Fibroblast of mammary gland (primary cell): ENCODE results near the gene ZNF496.
A peak's percentile ranks its signal among the peaks of the same experiment; 100 is the strongest.
"Not testable (repeated sequence)": the region's sequence is repeated elsewhere in the genome, so short reads cannot be mapped to it uniquely, and the experiment has no call there.

Experiments used
- DNase-seq: peaks from one replicate; pipeline ENCODE4 v3.0.0-alpha.2; 2010; ENCODE audit warnings: low read depth
- H3K4me3 ChIP-seq: 2 replicates; pipeline ENCODE4 v1.5.1; 2011; ENCODE audit warnings: low read depth, mild to moderate bottlenecking, low read length, moderate library complexity; ENCODE audit not compliant: control insufficient read depth
- TF ChIP-seq, protein P1 (sequence below): conservative IDR thresholded peaks from 2 replicates; pipeline ENCODE4 v1.5.1; 2011; ENCODE audit warnings: low read depth, low read length, inconsistent platforms; ENCODE audit not compliant: control insufficient read depth, insufficient read depth

ZNF496 gene

DNA sequence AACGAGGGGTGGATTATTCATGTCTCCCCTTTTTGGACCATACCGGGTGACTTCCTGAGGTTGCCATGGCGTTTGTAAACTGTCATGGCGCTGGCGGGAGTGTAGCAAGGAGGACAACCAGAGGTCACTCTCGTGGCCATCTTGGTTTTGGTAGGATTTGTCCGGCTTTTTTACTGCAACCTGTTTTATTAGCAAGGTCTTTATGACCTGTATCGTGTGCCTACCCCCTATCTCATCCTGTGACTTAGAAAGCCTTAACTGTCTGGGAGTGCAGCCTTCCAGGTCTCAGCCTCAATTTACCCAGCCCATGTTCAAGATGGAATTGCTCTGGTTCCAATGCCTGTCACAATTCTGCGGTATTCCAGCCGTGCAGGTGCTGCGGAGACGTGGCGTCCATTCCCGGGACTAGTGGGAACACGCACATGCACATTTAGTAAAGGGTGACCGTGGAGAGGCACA lies 40.2 kb upstream of the ZNF496 start:
- no peak for DNase-seq
- TF ChIP-seq, protein P1, sequence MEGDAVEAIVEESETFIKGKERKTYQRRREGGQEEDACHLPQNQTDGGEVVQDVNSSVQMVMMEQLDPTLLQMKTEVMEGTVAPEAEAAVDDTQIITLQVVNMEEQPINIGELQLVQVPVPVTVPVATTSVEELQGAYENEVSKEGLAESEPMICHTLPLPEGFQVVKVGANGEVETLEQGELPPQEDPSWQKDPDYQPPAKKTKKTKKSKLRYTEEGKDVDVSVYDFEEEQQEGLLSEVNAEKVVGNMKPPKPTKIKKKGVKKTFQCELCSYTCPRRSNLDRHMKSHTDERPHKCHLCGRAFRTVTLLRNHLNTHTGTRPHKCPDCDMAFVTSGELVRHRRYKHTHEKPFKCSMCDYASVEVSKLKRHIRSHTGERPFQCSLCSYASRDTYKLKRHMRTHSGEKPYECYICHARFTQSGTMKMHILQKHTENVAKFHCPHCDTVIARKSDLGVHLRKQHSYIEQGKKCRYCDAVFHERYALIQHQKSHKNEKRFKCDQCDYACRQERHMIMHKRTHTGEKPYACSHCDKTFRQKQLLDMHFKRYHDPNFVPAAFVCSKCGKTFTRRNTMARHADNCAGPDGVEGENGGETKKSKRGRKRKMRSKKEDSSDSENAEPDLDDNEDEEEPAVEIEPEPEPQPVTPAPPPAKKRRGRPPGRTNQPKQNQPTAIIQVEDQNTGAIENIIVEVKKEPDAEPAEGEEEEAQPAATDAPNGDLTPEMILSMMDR = no peak
- no peak overlapping the region for H3K4me3 ChIP-seq

DNA sequence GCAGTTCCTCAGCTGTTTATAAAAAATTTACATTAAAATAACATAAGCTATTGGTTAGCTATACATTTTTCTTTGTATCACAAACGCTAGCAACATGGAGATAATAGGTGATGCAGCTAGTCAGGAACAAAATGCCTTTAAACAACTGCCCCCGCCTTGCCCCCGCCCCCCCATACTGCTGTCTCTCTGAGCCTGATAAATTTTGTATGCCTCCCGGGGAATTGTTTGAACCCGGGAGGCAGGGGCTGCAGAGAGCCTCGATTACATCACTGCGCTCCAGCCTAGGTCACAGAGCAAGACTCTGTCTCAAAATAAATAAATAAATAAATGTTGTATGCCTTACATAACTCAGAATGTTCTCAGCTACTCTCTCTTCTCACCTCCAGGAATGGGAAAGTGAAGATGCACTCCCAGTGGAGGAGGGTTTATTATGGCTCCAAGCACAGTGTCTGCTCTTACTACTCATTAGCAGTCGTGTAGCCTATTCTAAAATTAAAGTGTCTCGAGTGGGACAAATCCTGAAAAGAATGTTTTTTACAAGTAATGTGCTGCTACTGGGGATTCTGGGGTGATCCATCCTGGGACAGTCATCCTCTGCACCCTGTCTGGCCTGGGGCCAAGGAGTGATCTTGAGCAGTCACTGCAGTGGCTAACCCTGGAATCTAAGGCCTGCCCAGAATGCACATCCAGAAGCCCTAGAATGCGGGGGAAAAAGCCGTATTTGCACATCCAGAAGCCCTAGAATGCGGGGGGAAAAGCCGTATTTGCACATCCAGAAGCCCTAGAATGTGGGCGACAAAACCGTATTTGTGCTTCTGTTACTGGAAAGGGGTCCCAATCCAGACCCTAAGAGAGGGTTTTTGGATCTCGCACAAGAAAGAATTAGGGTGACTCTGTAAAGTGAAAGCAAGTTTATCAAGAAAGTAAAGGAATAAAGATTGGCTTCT lies 39.4 kb upstream of the ZNF496 start:
- TF ChIP-seq, protein P1 = no peak
- DNase-seq = no peak
- no peak overlapping the region for H3K4me3 ChIP-seq

DNA sequence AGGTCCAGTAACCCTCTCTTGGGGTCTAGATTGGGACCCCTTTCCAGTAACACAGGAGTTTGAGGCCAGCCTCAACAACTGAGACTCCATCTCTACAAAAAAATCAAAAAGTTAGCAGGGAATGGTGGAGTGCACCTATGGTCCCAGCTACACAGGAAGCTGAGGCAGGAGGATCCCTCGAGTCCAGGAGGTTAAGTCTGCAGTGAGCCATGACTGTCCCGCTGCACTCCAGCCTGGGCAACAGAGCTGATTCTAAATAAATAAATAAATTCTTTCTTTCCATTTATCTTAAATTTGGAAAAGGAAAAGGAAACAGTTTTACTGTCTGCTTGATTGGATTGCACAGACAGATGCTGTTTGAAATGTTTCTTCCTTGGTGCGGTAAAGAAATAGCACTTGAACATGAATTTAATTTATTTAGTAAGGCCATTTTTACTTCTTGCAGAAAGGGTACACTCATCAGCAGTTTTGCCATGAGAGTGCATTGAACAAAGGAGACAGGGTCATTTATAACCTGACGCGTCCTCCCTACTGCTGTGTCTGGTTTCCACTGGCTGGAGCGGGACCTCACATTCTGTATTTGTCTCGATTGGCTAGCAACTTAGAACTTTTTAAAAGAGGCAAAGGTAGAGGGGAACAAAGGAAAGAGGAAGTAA lies 37.0 kb upstream of the ZNF496 start:
- no peak overlapping the region for H3K4me3 ChIP-seq
- TF ChIP-seq, protein P1 = no peak
- DNase-seq = no peak

DNA sequence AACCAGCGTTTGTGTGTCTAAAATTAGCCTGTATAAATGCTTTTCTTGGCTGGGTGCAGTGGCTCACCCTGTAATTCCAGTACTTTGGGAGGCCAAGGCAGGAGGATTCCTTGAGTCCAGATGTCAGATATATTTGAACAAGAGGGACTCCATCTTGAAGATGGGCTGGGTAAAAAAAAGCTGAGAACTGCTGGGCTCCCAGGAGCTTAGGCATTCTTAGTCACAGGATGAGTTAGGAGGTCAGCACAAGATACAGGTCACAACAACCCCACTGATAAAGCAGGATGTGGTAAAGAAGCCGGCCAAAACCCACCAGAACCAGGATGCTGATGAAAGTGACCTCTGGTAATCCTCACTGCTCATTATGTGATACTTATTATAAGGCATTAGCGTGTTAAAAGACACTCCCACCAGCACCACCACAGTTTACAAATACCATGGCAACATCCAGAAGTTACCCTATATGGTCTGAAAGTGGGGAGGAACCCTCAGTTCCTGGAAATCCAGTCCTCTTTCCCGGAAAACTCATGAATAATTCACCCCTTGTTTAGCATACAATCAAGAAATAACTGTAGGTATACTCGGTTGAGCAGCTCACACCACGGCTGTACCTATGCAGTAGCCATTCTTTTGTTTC lies 36.2 kb upstream of the ZNF496 start:
- peak; percentile 73 for DNase-seq
- no peak overlapping the region for H3K4me3 ChIP-seq
- TF ChIP-seq, protein P1 = no peak

DNA sequence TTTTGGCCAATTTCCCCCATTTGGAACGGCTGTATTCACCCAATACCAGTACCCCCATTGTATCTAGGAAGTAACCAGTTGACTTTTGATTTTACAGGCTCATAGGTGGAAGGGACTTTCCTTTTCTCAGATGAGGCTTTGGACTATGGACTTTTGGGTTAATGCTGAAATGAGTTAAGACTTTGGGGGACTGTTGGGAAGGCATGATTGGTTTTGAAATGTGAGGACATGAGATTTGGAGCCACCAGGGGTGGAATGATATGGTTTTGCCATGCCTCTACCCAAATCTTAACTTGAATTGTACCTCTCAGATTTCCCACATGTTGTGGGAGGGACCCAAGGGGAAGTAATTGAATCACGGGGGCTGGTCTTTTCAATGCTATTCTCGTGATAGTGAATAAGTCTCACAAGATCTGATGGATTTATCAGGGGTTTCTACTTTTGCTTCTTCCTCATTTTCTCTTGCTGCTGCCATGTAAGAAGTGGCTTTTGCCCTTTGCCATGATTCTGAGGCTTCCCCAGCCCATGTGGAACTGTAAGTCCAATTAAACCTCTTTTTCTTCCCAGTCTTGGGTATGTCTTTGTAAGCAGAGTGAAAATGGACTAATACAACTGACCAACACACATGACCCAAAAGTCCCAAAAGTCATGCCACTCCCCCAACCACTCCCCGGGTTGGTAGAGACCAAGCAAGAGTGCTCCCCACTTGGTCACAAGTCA lies 35.4 kb upstream of the ZNF496 start:
- H3K4me3 ChIP-seq = no peak overlapping the region
- TF ChIP-seq, protein P1 = no peak
- no peak for DNase-seq

DNA sequence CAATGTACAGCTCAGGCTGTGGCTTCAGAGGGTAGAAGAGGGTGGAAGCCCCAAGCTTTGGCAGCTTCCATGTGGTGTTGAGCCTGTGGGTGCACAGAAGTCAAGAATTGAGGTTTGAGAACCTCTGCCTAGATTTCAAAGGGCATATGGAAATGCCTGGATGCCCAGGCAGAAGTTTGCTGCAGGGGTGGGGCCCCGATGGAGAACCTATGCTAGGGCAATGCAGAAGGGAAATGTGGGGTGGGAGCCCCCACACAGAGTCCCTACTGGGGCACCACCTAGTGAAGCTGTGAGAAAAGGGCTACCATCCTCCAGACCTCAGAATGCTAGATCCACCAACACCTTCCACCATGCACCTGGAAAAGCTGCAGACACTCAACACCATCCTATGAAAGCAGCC lies 34.7 kb upstream of the ZNF496 start:
- DNase-seq, H3K4me3 ChIP-seq: not testable (repeated sequence)
